ENCODE measurements around the gene OR4Q2.

DNA sequence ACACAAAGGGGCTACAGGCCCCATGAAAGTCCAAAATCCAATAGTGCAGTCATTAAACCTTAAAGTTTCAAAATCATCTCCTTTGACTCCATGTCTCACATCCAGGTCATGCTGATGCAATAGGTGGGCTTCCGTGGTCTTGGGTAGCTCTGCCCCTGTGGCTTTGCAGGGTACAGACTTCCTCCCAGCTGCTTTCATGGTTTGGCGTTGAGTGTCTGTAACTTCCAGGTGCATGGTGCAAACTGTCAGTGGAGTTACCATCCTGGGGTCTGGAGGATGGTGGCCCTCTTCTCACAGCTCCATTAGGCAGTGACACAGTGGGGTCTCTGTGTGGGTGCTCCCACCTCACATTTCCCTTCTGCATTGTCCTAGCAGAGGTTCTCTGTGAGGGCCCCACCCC, 8.5 kb upstream of the OR4Q2 start:
- TF ChIP-seq FOSL2 (IDR thresholded peaks at IDR 0.05; ENCODE audit: borderline replicate concordance, low read depth) = no peak
- TF ChIP-seq, protein P1, sequence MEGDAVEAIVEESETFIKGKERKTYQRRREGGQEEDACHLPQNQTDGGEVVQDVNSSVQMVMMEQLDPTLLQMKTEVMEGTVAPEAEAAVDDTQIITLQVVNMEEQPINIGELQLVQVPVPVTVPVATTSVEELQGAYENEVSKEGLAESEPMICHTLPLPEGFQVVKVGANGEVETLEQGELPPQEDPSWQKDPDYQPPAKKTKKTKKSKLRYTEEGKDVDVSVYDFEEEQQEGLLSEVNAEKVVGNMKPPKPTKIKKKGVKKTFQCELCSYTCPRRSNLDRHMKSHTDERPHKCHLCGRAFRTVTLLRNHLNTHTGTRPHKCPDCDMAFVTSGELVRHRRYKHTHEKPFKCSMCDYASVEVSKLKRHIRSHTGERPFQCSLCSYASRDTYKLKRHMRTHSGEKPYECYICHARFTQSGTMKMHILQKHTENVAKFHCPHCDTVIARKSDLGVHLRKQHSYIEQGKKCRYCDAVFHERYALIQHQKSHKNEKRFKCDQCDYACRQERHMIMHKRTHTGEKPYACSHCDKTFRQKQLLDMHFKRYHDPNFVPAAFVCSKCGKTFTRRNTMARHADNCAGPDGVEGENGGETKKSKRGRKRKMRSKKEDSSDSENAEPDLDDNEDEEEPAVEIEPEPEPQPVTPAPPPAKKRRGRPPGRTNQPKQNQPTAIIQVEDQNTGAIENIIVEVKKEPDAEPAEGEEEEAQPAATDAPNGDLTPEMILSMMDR (IDR thresholded peaks at IDR 0.05) = no peak
- TF ChIP-seq GATA2 (CRISPR knock-in tag; IDR thresholded peaks at IDR 0.05) = no peak
- no peak for TF ChIP-seq RFX5 (IDR thresholded peaks at IDR 0.05; ENCODE audit: low read length)
- TF ChIP-seq EZH2phosphoT487 (IDR thresholded peaks at IDR 0.05; ENCODE audit: borderline replicate concordance, low read depth) = no peak
- no peak for TF ChIP-seq MXI1 (IDR thresholded peaks at IDR 0.05; ENCODE audit: low read depth, low read length)
- no peak for TF ChIP-seq RXRA (IDR thresholded peaks at IDR 0.05; ENCODE audit: borderline replicate concordance, low read depth)
- no peak for TF ChIP-seq FOXM1 (IDR thresholded peaks at IDR 0.05; ENCODE audit: low read depth)
- no peak for TF ChIP-seq YY1 (IDR thresholded peaks at IDR 0.05; ENCODE audit: low read depth)
- TF ChIP-seq RAD21 (IDR thresholded peaks at IDR 0.05; ENCODE audit: low read length) = no peak
- TF ChIP-seq RCOR1 (IDR thresholded peaks at IDR 0.05; ENCODE audit: low read length) = no peak
